ENCODE data around the gene RAET1L. TPM values are rescaled to one million over a fixed set of nuclear protein-coding genes. Genes with fewer than 3 reads are reported as not detected.
"Not testable (repeated sequence)": the region's sequence is repeated elsewhere in the genome, so short reads cannot be mapped to it uniquely, and the experiment has no call there.

The RAET1L gene
- total and polyA plus RNA-seq, 2 donors (not counting 3 experiments of a cell fraction or from before 2014, with no cell fraction given) = not detected

GRCh38 chr6:150015281-150016001 is 9.9 kb downstream of the RAET1L start:
- POLR2A ChIA-PET; H3K9me1 ChIP-seq (replicated peaks; ENCODE audit: control insufficient read depth, extremely low read depth, insufficient read depth, low read length): not testable (repeated sequence)

GRCh38 chr6:150014623-150015280 is 10.6 kb downstream of the RAET1L start:
- CTCF ChIA-PET; H3K9ac ChIP-seq (replicated peaks; ENCODE audit: extremely low read depth, insufficient read depth, low read length); H3K27ac ChIP-seq (ENCODE audit: insufficient read depth, low read depth, low read length); H2AFZ ChIP-seq (ENCODE audit: low read depth, low read length); H3K9me3 ChIP-seq (replicated peaks; ENCODE audit: control insufficient read depth, insufficient read depth, low read length); H3K9me1 ChIP-seq (replicated peaks; ENCODE audit: control insufficient read depth, extremely low read depth, insufficient read depth, low read length); H4K20me1 ChIP-seq (replicated peaks; ENCODE audit: control insufficient read depth, extremely low read depth, insufficient read depth, low read length); H3K4me1 ChIP-seq (ENCODE audit: control insufficient read depth, extremely low read depth, insufficient read depth, low read length); H3K36me3 ChIP-seq (ENCODE audit: control insufficient read depth in 2 of 2, extremely low read depth in 1 of 2, insufficient read depth in 2 of 2, low read length in 2 of 2); FAIRE-seq; H3K79me2 ChIP-seq (ENCODE audit: control insufficient read depth, insufficient read depth, low read length); H3K4me3 ChIP-seq (replicated peaks in 1 of 3; ENCODE audit: insufficient read depth in 1 of 3, low read depth in 1 of 3, low read length in 3 of 3); POLR2A ChIA-PET; DNase-seq (ENCODE audit: low read depth, low spot score); BruUV-seq (replicated peaks); H3K4me2 ChIP-seq (ENCODE audit: insufficient read depth, low read length); dilution Hi-C loops (cut with MboI; ENCODE audit: extremely low pct_ligation_motif_present, low sequenced_read_pairs): not testable (repeated sequence)
- peaks cover 42 to 66% of the 10 kb centered on the region in 2 experiments for H3K27me3 ChIP-seq (ENCODE audit: control insufficient read depth in 2 of 2, insufficient read depth in 2 of 2, low read length in 2 of 2)
- intact Hi-C loops (cut with micrococcal nuclease) = loop anchor here (5.0 kb wide), 2 partner anchors 182 to 292 kb away; no protein-coding TSS in a partner anchor

More at GRCh38 chr6:150015281-150016001, 9.9 kb downstream of the RAET1L start:
- H4K20me1 ChIP-seq (replicated peaks; ENCODE audit: control insufficient read depth, extremely low read depth, insufficient read depth, low read length); H3K4me1 ChIP-seq (ENCODE audit: control insufficient read depth, extremely low read depth, insufficient read depth, low read length); FAIRE-seq; H3K9ac ChIP-seq (replicated peaks; ENCODE audit: extremely low read depth, insufficient read depth, low read length); H3K9me3 ChIP-seq (replicated peaks; ENCODE audit: control insufficient read depth, insufficient read depth, low read length); BruUV-seq (replicated peaks); H3K4me3 ChIP-seq (replicated peaks in 1 of 3; ENCODE audit: insufficient read depth in 1 of 3, low read depth in 1 of 3, low read length in 3 of 3); H3K79me2 ChIP-seq (ENCODE audit: control insufficient read depth, insufficient read depth, low read length); DNase-seq (ENCODE audit: low read depth, low spot score); H3K4me2 ChIP-seq (ENCODE audit: insufficient read depth, low read length); H3K27ac ChIP-seq (ENCODE audit: insufficient read depth, low read depth, low read length); H3K36me3 ChIP-seq (ENCODE audit: control insufficient read depth in 2 of 2, extremely low read depth in 1 of 2, insufficient read depth in 2 of 2, low read length in 2 of 2); dilution Hi-C loops (cut with MboI; ENCODE audit: extremely low pct_ligation_motif_present, low sequenced_read_pairs); H2AFZ ChIP-seq (ENCODE audit: low read depth, low read length): not testable (repeated sequence)
- TF ChIP-seq EZH2 (IDR thresholded peaks at IDR 0.05; ENCODE audit: borderline replicate concordance, low read depth, low read length, severe bottlenecking) = peak; percentile 71
- peaks cover 36 to 60% of the 10 kb centered on the region in 2 experiments for H3K27me3 ChIP-seq (ENCODE audit: control insufficient read depth in 2 of 2, insufficient read depth in 2 of 2, low read length in 2 of 2)
- CTCF ChIA-PET = interaction anchor here (2.1 kb wide), 1 partner anchor 8 kb away, joined by 20 read pairs; no protein-coding TSS in a partner anchor
- intact Hi-C loops (cut with micrococcal nuclease) = loop anchor here (5.0 kb wide), 2 partner anchors 183 to 293 kb away; no protein-coding TSS in a partner anchor

- H2AFZ ChIP-seq (ENCODE audit: low read depth, low read length); H4K20me1 ChIP-seq (replicated peaks; ENCODE audit: control insufficient read depth, extremely low read depth, insufficient read depth, low read length); H3K79me2 ChIP-seq (ENCODE audit: control insufficient read depth, insufficient read depth, low read length); H3K4me2 ChIP-seq (ENCODE audit: insufficient read depth, low read length); dilution Hi-C loops (cut with MboI; ENCODE audit: extremely low pct_ligation_motif_present, low sequenced_read_pairs); FAIRE-seq; H3K9me3 ChIP-seq (replicated peaks; ENCODE audit: control insufficient read depth, insufficient read depth, low read length); H3K27ac ChIP-seq (ENCODE audit: insufficient read depth, low read depth, low read length); CTCF ChIA-PET; H3K36me3 ChIP-seq (ENCODE audit: control insufficient read depth in 2 of 2, extremely low read depth in 1 of 2, insufficient read depth in 2 of 2, low read length in 2 of 2); H3K4me1 ChIP-seq (ENCODE audit: control insufficient read depth, extremely low read depth, insufficient read depth, low read length); H3K9me1 ChIP-seq (replicated peaks; ENCODE audit: control insufficient read depth, extremely low read depth, insufficient read depth, low read length); BruUV-seq (replicated peaks); H3K4me3 ChIP-seq (replicated peaks in 1 of 3; ENCODE audit: insufficient read depth in 1 of 3, low read depth in 1 of 3, low read length in 3 of 3); H3K9ac ChIP-seq (replicated peaks; ENCODE audit: extremely low read depth, insufficient read depth, low read length); DNase-seq (ENCODE audit: low read depth, low spot score); POLR2A ChIA-PET; intact Hi-C loops (cut with micrococcal nuclease): not testable (repeated sequence)
- peaks cover 40 to 69% of the 10 kb centered on the region in 2 experiments for H3K27me3 ChIP-seq (ENCODE audit: control insufficient read depth in 2 of 2, insufficient read depth in 2 of 2, low read length in 2 of 2)
These were observed 11.3 kb downstream of the RAET1L start for GRCh38 chr6:150013785-150014622.
